ENCODE measurements around the gene HCRT. TPM values are rescaled to one million over a fixed set of nuclear protein-coding genes. Genes with fewer than 3 reads are reported as not detected.
A peak's percentile ranks its signal among the peaks of the same experiment; 100 is the strongest.

The HCRT gene
- not detected in 2 replicates for polyA plus RNA-seq (2012; rRNA removed)
- polyA plus RNA-seq (2012; cell fraction: cytosol; rRNA removed) = not detected in 2 replicates
- not detected in 2 replicates for polyA plus RNA-seq (2012; cell fraction: nucleus; rRNA removed)

GRCh38 chr17:42184713-42185620 is at the start of gene HCRT:
TSS of gene HCRT (minus strand) at chr17:42185452. CDS start at chr17:42185365, 87 bp downstream.
- TF ChIP-seq NRF1 (IDR thresholded peaks at IDR 0.05; ENCODE audit: low read depth, low read length) (no peak), ELF1 (IDR thresholded peaks at IDR 0.05) (no peak), GABPA (IDR thresholded peaks at IDR 0.05; ENCODE audit: low read depth) (no peak), FOXM1 (IDR thresholded peaks at IDR 0.05; ENCODE audit: low read depth) (no peak), CHD2 (IDR thresholded peaks at IDR 0.05; ENCODE audit: low read length, partially characterized antibody) (no peak), RAD21 (IDR thresholded peaks at IDR 0.05; ENCODE audit: low read length) (no peak), RFX5 (IDR thresholded peaks at IDR 0.05; ENCODE audit: low read length) (no peak)
- DNase-seq = no peak

GRCh38 chr17:42233994-42234393 is 48.7 kb upstream of the HCRT start:
- Histone ChIP-seq H3K4me2 (no peak overlapping the region), H3K79me2 (ENCODE audit: insufficient read depth) (peaks cover 55% of the 10 kb centered on the region), H3K9me2 (no peaks in the 10 kb centered on the region), H4K20me1 (ENCODE audit: insufficient read depth) (no peaks in the 10 kb centered on the region), H3K9me3 (no peaks in the 10 kb centered on the region), H3K9ac (no peak overlapping the region), H3K27me3 (ENCODE audit: insufficient read depth) (no peaks in the 10 kb centered on the region), H2AFZ (ENCODE audit: low read depth) (no peak overlapping the region), H3K27ac (ENCODE audit: low read depth in 2 of 2, low read length in 1 of 2) (no peak overlapping the region), H3F3A (replicated peaks; ENCODE audit: insufficient read depth) (no peaks in the 10 kb centered on the region), H3K4me1 (ENCODE audit: control insufficient read depth in 1 of 2, insufficient read depth in 2 of 2, low read depth in 1 of 2, low read length in 1 of 2) (no peaks in the 10 kb centered on the region; a peak in 1 of 4 replicates), H3K4me3 (ENCODE audit: low read depth in 2 of 2, low read length in 1 of 2) (no peak overlapping the region), H3K36me3 (replicated peaks in 1 of 2; ENCODE audit: control insufficient read depth in 1 of 2, insufficient read depth in 2 of 2, low read length in 1 of 2) (peaks cover 0 to 10% of the 10 kb centered on the region in 2 experiments)
- no peak for DNase-seq
- 92% methylated on average over 2 of the region's 2 CpGs for WGBS (ENCODE audit: low lambda C conversion rate)
- no peak for TF ChIP-seq NFIC (IDR thresholded peaks at IDR 0.05; ENCODE audit: borderline replicate concordance)
- TF ChIP-seq ZBTB33 (IDR thresholded peaks at IDR 0.05; ENCODE audit: borderline replicate concordance, low read depth) = no peak
- no peak for TF ChIP-seq ELF1 (IDR thresholded peaks at IDR 0.05)
- TF ChIP-seq SMC3 (IDR thresholded peaks at IDR 0.05; ENCODE audit: low read depth, low read length) = no peak
- no peak for TF ChIP-seq RXRA (IDR thresholded peaks at IDR 0.05; ENCODE audit: borderline replicate concordance, low read depth)
- TF ChIP-seq FOXJ3 (CRISPR knock-in tag; IDR thresholded peaks at IDR 0.05) = no peak
- no peak for TF ChIP-seq EZH2phosphoT487 (IDR thresholded peaks at IDR 0.05; ENCODE audit: borderline replicate concordance, low read depth)
- TF ChIP-seq NRF1 (IDR thresholded peaks at IDR 0.05; ENCODE audit: low read depth, low read length) = no peak
- no peak for TF ChIP-seq POLR2AphosphoS5 (IDR thresholded peaks at IDR 0.05; ENCODE audit: low read depth, low read length)
- TF ChIP-seq REST (IDR thresholded peaks at IDR 0.05; ENCODE audit: low read depth, low read length) = no peak
- TF ChIP-seq SIN3A (IDR thresholded peaks at IDR 0.05; ENCODE audit: borderline replicate concordance, low read depth, low read length) = no peak
- POLR2A ChIA-PET = no interaction called here
- CTCF ChIA-PET = interaction anchor here (0.6 to 1.2 kb wide), 3 partner anchors 12 to 21 kb away, joined by 3 to 5 read pairs (median 3); no protein-coding TSS in a partner anchor

More at GRCh38 chr17:42184713-42185620, at the start of gene HCRT:
- peaks cover 11% of the 10 kb centered on the region for H3F3A ChIP-seq (replicated peaks; ENCODE audit: insufficient read depth)
- H3K4me3 ChIP-seq (ENCODE audit: low read depth in 2 of 2, low read length in 1 of 2) = peak within 1 kb of the TSS in 1 of 2 experiments; percentile 41; a peak in 1 of 4 replicates
- no peaks in the 10 kb centered on the region for H3K27me3 ChIP-seq (ENCODE audit: insufficient read depth)
- no peaks in the 10 kb centered on the region for H3K36me3 ChIP-seq (replicated peaks in 1 of 2; ENCODE audit: control insufficient read depth in 1 of 2, insufficient read depth in 2 of 2, low read length in 1 of 2)
- H3K9me2 ChIP-seq = no peaks in the 10 kb centered on the region
- POLR2A ChIA-PET = interaction anchor here (3.2 kb wide), 1 partner anchor 9 kb away, joined by 12 read pairs; the partner anchor contains the start of gene GHDC
- H3K79me2 ChIP-seq (ENCODE audit: insufficient read depth) = no peaks in the 10 kb centered on the region
- H4K20me1 ChIP-seq (ENCODE audit: insufficient read depth) = no peaks in the 10 kb centered on the region
- H3K9ac ChIP-seq = no peak within 1 kb of the TSS
- H3K4me1 ChIP-seq (ENCODE audit: control insufficient read depth in 1 of 2, insufficient read depth in 2 of 2, low read depth in 1 of 2, low read length in 1 of 2) = peaks cover 4 to 15% of the 10 kb centered on the region in 2 experiments; a peak in 2 of 4 replicates
- no peaks in the 10 kb centered on the region for H3K9me3 ChIP-seq
- H3K27ac ChIP-seq (ENCODE audit: low read depth in 2 of 2, low read length in 1 of 2) = no peak within 1 kb of the TSS
- H2AFZ ChIP-seq (ENCODE audit: low read depth) = no peak within 1 kb of the TSS
- CTCF ChIA-PET = interaction anchor here (0.7 to 2.1 kb wide), 8 partner anchors 9 to 218 kb away, joined by 3 to 10 read pairs (median 3); partner anchors contain the start of gene KAT2A
- WGBS (ENCODE audit: low lambda C conversion rate) = 95% methylated on average over 5 of the region's 11 CpGs
- H3K4me2 ChIP-seq = peak within 1 kb of the TSS; percentile 56; the same call in 1 of the 2 replicates
